NCI-H1417 (cell line): ENCODE results near the gene AGBL3.
A peak's percentile ranks its signal among the peaks of the same experiment; 100 is the strongest.
"Not testable (repeated sequence)": the region's sequence is repeated elsewhere in the genome, so short reads cannot be mapped to it uniquely, and the experiment has no call there.

Experiments
- DNase-seq, 3 experiments: peaks; one replicate each; lab custom pipeline; 2025; lab: John Stamatoyannopoulos, UW

The AGBL3 gene

DNA sequence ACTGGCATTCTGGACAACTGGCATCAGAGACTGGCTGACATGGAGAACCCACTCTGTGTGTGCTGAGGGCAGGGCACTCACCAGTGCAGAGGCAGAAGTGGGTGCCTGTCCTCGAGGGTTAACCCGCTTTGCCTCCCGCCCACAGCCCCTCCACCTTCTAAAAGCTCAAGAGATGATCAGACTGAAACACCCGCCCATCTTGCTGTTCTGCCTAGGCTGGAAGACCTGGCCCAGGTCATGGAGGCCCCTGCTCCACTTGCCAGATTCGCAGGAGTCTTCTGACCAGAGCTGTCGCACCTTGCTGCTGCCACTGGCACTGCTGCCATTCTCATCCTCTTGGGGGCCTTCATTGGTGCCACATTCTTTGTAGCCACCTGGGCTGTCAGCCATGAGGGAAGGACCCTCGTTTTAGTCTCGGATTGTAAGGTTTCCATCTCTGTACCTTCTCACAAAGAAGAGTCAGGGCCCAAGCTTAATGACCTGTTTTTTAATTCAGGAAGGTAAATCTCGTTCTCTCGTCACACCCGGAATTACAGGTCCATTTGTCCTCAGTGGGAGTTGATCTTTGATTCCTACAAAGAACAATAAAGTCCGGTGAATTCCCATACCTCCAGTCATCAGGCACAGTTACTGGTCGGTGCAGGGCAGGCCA, 182.3 kb downstream of the AGBL3 start:
- DNase-seq: no peak

DNA sequence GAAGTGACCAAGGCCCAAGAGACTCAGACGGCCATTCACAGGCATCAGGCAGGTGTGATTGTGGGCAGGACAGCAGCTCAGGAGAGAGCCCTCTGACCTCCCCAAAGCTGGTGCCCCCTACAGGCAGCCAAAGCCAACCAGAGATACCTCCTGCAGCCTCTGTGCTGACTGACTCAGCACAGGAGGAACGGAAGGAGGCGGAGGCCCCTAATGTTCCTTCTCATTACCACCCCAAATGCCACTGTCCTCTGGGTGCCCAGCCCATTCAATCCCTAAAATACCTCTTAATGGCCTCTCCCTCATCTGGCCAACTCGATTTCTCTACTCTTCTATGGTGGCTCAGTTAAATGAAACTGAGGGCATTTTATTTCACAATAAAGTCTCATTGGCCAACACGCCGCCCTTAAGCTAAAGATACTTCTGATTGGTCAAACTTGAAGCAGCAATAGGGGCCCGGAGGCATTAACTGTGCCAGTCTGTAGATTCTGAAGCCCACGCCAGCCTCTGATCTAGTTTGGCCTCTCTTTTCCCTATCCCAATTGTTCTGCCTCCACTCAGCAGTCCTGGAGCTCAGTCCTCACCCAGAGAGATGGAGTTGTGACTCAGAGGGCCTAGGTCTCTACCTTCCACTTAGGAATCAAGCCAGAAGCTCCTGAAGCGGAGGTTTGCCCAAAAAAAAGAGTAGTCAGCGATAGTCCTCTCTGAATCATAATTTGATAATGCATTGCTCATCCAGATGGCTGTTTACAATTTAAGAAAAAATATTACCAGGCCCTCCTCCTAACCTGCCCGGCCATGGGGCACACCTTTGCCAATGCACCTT, 183.0 kb downstream of the AGBL3 start:
- no peak for DNase-seq

DNA sequence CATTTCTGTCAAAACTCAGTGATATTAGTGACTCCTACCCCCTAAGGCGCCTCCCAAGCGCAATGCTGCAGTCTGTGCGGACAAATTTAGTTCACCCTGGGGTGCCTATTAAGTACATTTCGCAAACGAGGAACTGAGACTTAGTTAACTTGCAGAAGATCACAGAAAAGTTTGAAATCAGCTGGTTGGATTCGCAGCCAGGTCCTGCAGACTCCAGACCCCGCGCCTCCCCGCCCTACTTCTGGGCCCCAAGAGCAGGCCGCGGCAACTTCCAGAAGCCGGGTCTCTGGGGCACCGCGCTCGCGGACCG, 183.6 kb downstream of the AGBL3 start:
- no peak for DNase-seq

DNA sequence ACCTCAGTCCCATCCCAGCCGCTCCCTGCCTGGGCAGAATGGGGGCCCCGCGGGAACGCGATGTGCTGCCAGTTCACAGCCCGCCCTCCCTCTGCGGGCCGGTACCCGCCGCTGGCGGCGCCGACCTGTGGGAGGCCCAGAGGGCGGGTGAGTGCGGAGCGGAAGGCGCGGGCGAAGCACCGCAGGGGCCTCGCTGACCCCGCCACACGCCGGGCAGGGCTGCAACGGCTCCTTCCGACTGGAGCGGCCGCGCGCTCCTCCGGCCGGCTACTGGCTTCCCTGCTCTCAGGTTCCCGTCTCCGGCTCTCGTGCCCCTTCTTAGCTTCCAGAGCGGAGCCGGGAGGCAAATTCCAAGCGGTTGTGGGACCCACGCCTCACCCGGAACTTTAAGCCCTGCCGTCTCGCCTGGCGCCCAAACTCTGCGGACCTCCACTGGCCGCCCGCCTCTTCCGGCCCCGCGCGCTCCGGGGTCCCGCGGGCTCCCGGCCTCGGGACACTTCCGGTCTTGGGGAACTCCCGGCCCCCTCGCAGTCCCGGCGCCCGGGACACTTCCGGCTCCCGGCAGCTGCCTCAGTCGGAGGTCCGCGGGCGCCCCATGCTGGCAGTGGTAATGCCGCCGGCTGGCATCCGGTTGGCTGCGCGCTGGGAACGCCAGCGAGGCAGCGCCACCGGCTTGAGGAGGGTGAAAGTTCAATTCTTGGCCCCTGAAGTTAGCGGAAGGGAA, 184.1 kb downstream of the AGBL3 start, which contains the start of gene CYREN:
CYREN (minus strand) TSS at position 434 of the 724 bp plus-strand sequence. CDS start 1,785 bp downstream, outside the sequence.
- DNase-seq: peak; percentile 93 to 97 (median 97)

DNA sequence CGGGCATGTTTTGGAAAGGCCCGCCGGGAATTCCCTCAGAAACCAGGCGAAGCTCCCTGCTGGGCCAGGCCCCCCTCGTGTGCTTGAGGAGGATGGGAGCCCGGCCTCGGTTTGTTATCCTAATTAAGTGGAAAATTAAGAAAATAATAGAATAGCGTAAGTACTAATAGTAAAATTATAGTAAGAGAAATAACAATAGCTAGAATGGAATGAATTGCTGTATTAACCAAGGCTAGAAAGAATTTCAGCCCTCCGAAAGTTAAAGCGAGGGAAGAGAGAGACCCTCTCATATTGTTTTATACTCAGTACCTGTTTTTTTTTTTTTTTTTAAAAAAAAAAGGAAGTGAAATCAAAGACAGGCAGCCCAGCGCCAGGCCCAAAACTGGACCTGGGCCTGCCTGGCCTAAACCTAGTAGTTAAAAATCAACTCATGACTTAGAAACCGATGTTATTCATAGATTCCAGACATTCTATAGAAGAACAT, 184.7 kb downstream of the AGBL3 start:
- DNase-seq: not testable (repeated sequence)

DNA sequence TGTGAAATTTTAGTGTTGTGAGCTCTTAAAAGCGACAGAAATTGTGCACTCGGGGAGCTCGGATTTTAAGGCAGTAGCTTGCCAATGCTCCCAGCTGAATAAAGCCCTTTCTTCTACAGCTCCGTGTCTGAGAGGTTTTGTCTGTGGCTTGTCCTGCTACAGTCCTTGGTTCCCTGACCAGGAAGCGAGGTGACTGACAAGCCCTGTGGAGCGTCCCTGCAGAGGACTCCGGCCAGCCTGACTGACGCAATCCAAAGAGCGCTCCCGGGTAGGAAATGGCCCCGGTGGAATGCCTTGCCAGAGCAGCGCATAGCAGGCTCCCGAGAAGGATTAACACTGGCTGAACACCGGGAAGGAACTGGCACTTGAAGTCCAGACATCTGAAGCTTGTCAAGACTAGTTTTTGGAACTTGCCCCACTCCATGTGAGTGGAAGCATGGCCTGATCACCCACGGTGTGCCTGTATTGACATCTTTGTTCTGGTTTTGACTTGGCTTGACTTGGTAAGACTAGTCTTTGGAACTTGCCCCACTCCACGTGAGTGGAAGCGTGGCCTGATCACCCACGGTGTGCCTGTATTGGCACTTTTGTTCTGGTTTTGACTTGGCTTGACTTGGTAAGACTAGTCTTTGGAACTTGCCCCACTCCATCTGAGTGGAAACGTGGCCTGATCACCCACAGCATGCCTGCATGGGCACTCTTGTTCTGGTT, 185.4 kb downstream of the AGBL3 start:
- not testable (repeated sequence) for DNase-seq

DNA sequence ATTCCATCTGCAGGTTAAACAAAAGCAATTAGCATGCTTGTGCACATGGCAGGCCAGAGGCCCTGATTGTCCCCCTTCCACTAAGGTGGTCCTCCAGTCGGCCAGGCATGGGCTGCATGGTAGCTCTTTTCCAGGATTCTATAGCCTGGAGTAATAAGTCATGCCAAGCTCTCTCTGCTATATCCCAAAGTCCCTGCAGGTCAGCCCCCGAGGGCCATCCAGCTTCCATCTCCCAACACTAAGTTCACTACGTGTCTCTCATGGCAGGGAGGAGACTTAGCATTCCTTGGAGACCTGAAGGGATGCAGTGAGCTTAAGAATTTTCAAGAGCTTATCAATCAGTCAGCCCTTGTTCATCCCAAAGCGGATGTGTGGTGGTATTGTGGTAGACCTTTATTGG, 187.6 kb downstream of the AGBL3 start:
- not testable (repeated sequence) for DNase-seq

DNA sequence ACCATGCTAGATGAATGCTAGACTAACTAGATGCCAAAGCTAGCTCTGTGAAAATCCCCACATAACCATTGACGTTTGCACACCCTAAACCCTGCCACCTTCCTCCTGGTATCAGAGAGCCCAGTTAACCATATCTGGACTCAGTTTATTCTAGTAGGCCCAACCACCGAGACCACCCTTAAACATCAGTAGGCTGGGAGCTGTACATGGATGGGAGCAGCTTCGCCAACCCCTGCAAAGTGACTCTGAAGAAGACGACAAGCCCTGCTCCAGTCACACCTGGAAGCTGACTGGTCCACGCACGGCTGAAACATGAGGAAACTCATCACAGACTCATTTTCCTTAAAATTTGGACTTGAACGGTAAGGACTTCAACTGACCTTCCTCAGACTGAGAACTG, 188.6 kb downstream of the AGBL3 start:
- no peak for DNase-seq

DNA sequence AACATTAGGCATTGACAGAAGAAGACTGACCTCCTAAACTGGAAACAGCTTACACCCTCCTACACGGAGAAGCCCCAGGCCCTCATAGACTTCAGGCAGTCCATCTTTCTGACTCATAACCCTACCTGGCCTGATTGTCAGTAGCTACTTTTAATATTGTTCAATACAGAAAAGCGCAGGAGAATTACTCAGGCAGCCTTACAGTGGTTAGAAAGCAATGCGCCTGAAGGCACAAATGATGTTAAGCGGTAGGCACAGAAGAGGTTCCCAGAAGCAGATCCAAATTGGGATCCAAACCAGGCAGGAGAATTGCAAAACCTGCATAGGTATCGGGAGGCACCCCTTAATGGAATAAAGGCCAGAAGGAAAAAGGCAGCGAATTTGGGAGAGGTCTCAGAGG, 189.6 kb downstream of the AGBL3 start:
- DNase-seq: no peak

DNA sequence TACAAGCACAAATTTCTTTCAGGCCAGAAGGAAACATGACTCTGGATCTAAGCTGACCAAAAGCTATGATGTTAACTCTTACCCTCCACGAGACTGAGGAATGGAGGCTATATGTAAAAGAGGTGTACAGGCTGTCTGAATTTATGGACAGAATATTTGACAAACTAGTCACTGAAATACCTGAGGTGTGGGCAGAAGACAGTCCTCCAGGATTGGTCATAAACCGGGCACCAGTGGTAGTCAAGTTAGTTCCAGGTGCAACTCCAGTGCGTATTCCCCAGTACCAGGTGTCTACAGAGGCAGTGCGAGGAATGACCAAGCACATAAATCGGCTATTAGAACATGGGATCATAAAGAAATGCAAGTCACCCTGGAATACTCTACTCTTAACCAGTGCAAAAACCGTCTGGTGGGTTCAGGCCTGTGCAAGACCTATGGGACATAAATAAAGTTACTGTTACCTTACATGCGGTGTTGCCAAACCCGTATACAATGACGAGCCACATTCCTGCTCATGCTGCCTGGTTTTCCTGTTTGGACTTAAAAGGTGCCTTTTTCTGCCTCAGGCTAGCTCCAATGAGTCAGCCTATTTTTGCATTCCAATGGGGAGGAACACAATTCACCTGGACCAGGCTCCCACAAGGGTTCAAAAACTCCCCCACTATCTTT, 190.9 kb downstream of the AGBL3 start:
- no peak for DNase-seq

DNA sequence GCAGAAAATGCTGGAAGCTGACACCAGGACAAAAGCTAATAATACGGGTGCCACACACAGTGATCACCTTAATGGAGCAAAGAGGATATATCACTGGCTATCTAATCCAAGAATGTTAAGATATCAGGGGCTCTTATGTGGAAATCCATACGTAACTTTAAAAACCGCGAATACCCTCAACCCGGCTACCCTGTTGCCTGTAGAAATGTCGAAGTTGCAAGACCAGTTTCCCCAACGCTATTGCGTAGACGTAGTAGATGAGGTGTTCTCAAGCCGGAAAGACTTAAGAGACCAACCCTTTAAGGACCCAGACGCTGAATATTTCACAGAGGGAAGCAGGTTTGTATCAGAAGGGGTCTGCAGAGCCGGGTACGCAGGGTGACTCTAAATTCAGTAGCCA, 192.1 kb downstream of the AGBL3 start:
- DNase-seq: no peak

DNA sequence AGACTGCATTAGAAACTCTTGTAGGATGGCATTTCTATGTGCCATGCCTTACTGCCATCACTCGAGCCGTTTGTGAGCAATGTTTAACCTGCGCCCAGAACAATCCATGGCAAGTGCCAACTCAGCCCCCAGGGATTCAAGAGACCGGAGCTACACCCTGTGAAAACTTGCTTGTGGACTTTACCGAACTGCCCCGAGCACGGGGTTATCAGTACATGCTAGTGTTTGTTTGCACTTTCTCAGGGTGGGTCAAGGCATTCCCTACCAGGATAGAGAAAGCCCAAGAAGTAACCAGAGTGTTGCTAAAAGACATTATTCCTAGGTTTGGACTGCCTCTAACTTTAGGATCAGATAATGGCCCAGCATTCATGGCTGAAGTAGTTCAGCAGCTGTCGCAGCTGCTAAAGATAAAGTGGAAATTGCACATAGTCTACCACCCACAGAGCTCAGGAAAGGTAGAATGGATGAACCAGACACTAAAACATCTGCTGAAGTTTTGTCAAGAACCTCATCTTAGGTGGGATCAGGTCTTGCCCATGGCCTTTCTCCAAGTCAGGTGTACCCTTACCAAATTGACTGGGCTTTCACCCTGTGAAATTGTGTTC, 193.1 kb downstream of the AGBL3 start:
- no peak for DNase-seq

DNA sequence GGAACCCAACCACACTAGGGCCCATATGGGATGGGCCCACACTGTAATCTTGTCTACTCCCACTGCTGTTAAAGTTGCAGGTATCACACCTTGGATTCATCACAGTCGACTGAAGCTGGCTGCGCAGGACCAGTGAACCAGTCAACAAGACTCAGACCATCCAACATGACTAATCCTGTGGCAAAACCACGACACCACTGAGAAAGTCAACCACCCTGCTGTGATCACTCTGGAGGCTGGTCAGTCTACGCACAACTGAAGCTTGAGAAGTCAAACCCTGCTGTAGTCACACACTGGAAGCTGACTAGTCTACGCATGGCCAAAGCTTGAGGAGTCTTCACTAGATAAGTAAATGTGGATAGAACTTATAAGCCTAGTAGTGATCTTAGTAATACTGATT, 193.8 kb downstream of the AGBL3 start:
- no peak for DNase-seq

DNA sequence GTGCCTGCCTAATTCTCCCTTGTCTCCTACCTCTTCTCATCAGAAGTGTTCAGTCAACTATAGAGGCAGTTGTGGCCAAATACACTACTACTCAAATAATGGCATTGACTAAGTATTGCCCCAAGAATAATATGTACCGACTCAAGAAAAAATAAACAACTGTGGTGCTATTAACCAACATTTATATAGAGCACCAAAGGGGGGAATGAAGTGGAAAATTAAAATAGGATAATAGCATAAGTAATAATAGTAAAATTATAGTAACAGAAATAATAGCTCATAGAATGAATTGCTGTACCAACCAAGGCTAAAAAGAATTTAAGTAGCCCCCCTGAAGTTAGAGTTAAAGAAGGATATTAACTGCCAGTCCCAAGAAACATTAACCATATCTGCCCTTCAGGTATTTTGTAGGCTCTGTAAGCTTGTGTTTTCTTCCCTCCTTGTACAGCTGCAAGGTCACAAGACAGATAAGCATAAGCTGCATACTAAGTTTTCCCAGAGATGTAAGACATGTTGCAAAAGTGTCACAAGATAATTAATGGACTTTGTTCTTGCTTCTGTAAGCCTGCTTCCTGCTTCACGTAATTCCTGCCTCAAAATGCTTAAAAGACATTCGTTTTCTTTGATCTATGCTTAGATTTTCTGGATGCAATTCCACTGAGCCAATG, 195.1 kb downstream of the AGBL3 start:
- DNase-seq: no peak

DNA sequence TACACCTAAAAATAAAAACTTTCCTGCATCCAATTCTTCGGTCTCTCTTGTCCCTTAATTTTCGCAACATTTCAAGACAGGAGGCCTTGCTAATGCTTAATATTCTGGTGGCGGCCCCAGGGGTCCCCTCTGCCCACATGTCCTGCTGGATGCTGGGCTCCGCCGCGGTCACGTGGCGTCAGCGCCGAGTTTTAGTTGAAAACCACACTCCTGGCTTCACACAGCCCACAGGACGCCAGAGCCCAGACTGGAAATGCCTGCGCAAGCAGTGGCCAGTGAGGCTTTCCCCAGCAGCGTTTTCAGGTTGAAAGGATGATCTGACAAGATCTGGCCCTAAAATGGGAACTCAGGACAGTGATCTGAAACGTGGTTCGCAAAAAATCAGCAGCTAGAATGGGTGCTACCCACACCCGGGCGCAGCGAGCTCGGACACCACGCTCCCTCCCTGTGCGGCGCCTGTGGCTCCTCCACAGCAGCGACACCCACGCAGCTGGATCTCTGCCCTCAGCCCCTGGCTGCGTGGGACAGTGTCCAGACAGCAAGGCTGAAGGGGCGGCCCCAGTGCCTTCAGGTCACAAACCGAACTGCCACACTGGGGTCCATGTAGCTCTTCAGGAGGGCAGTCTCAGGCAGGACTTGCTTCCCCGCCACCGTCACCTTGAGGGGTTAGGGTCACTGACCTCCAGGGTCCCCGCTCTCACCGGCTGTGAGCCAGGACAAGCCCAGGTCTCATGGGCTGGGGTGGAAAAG, 195.8 kb downstream of the AGBL3 start:
- no peak for DNase-seq

DNA sequence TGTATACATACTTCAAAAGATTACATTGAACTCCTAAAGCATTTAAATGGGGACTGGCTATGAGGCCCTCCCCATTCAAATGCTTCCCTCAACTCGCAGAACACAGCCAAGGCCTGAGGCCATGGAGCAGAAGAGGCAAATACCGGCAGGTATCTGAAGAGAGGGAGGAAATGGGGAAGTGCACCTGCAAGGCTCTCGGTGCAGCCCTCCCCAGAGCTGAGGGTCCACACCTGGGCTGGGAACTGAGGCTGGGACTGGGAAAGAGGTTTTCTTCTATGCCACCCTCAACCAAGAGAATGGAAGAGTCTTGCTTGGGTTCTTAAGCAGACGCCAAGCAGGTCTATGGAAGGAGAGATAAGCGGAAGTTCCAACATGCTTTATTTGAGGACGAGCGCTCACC, 197.2 kb downstream of the AGBL3 start:
- DNase-seq: no peak

DNA sequence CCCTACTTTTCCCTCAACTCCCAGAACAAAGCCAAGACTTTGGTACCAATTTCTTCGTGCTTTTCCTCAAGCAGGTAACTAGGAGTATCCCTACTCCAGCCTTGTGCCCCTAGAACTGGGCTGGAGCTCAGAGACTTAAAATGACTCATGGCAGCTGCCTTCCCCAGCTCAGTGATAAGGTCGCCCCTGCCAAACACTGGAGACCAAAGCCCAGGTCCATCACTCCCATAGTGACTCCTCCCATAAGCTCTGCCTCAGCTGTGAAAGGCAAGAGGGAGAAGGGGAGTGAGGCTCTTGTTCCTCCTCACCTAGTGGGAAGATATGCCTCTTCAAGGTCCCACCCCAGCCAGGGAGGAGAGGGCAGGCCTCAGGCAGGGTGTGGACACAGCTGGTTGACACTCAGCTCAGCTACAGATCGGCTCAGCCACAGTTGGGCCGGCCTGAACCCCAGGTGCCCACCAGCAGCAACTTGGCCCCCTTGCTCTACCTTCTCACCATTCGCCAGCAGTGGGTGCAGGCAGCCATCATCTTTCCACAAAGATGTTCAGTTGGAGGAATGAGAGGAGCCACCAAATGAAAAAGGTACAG, 198.0 kb downstream of the AGBL3 start:
- DNase-seq: no peak
